Measurements from ENCODE around the gene SERPINB6.
"Not testable (repeated sequence)": the region's sequence is repeated elsewhere in the genome, so short reads cannot be mapped to it uniquely, and the experiment has no call there.

SERPINB6 gene

DNA sequence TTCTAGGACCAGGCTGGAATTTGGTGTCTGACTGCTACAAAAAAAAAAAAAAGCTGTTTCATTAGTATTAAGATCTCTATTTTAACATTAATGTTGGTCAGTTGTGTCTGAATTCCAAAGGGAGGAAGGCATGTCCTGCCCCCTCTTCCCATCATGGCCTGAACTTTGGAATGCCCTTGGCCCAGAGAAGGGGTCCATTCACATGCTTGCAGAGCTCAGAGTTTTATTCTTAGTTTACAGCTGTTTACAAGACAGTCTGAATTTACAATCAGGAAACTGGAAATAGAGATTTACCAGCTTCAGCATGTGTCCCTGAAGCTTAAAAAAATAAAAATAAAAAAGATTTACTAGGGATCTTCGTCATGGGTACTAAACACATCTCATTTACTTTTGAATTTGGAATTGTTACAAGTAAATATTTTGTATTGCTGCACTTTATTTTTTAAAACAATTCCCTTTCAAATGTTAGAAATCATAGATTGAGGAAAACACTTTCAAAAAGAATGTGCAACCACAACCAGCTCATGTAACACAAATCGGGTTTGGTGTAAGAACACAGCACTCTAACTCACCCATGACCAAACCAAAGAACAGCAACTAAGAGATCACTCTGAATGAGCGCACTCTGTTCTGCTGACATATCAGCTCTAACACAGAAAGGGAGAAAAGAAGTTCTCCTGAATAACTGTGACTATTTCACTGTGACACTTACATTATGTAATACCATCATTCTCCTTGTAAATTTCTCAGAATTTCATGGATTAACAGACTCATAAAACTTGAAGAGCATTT is 6.6 kb upstream of the SERPINB6 start:
- FAIRE-seq (no peak), DNase-seq (ENCODE audit: low spot score) (no peak)

DNA sequence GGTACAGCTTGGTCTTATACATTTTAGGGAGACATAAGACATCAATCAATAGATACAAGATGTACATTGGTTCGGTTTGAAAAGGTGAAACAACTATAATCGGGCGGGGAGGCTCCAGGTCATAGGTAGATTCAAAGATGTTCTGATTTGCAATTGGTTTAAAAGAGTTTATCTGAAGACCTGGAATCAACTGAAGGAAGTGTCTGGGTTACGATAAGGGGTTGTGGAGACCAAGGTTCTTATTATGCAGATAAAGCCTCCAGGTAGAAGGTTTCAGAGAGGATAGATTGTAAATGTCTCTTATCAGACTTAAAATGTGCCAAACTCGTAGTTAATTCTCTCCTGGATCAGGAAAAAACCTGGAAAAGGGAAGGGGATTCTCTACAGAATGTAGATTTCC is 5.9 kb upstream of the SERPINB6 start:
- no peak for DNase-seq (ENCODE audit: low spot score)
- no peak for FAIRE-seq

DNA sequence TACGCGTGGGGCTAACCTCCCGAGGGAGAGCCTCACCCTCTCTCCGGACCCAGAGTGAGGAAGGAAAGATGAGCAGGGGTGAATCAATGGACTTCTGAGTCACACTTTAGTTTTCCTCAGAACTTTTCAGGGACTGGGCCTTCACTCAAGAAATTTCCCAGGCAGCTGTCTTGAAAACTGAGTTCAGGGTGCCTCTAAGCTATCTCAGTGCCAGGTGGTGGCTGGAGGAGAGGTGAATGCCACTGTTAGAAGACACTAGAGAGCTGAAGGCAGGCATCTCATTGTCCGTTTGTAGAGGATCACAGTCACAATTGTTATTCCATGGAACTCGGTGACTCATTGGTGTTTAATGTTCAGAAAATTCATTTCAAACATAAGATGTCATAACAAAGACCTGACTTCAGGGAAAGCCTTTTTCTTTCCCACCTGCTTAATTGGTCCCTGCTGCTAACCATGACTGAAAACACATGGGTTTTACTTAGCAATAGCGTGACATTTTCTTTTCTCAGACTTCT is 5.3 kb upstream of the SERPINB6 start:
- DNase-seq (ENCODE audit: low spot score) (peak; percentile 57), FAIRE-seq (peak; percentile 16)

DNA sequence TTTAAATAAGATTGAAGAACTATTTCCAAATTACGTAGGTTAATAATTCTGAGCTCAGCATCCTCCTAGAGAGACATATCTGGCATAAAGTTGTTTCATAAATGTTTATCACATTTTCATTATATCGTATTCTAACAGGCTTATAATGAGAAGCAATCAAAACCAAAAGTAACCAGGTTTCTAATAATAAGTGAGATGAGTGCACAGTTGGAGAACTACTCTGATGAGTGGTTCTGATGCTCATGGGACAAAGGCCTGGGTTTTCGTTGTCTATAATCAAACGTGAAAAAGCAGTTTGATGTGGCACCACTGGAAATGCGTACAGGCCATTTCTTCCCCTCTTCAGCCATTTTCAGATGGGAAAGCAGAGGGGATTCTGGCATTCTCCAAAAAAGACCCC is 4.7 kb upstream of the SERPINB6 start:
- FAIRE-seq: no peak

DNA sequence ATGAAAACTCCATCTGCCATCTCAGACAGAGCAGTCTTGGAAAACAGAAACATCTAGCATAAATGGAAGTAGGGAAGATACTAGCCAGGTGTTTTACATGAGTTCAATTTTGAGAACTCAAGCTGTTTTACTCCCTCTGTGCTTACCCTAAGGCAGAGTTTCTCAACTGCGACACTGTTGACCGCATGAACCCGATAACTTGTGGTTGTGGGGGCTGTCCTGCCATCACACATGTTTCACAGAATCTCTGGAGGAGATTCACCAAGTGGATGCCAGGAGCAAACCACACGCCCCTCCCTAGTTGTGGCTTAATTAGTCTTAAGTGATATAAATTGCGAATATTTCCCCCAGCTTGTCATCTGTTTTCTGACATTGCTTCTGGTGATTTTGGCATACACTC is 2.3 kb upstream of the SERPINB6 start:
- FAIRE-seq: no peak
- DNase-seq (ENCODE audit: low spot score): no peak

More for the DNA sequence above, 4.7 kb upstream of the SERPINB6 start:
- no peak for DNase-seq (ENCODE audit: low spot score)

DNA sequence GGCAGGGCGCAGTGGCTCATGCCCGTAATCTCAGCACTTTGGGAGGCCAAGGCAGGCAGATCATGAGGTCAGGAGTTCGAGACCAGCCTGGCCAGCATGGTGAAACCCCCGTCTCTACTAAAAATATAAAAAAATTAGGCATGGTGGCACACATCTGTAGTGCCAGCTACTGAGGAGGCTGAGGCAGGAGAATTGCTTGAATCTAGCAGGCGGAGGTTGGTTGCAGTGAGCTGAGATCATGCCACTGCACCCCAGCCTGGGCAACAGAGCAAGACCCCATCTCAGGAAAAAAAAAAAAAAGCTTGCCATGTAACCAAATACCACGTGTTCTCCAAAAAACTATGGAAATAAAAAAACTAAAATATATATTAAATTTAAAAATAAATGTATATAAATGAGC is 1.8 kb upstream of the SERPINB6 start:
- not testable (repeated sequence) for DNase-seq (ENCODE audit: low spot score); FAIRE-seq

DNA sequence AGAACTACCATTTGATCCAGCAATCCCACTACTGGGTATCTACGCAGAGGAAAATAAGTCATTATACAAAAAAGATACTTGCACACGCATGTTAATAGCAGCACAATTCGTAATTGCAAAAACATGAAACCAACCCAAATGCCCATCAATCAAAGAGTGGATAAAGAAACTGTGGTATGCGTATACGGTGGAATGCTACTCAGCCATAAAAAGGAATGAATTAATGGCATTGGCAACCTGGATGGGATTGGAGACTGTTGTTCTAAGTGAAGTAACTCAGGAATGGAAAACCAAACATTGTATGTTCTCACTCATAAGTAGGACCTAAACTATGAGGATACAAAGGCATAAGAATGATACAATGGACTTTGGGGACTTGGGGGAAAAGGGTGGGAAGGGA is 1.3 kb upstream of the SERPINB6 start:
- DNase-seq (ENCODE audit: low spot score); FAIRE-seq: not testable (repeated sequence)

DNA sequence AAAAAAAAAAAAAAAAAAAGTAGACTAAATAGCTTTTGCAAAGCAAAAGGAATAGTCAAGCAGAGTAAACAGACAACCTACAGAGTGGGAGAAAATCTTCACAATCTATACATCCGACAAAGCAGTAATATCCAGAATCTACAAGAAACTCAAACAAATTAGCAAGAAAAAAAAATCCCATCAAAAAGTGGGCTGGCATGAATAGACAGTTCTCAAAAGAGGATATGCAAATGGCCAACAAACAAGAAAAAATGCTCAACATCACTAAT is 786 bp upstream of the SERPINB6 start:
- DNase-seq (ENCODE audit: low spot score); FAIRE-seq: not testable (repeated sequence)

DNA sequence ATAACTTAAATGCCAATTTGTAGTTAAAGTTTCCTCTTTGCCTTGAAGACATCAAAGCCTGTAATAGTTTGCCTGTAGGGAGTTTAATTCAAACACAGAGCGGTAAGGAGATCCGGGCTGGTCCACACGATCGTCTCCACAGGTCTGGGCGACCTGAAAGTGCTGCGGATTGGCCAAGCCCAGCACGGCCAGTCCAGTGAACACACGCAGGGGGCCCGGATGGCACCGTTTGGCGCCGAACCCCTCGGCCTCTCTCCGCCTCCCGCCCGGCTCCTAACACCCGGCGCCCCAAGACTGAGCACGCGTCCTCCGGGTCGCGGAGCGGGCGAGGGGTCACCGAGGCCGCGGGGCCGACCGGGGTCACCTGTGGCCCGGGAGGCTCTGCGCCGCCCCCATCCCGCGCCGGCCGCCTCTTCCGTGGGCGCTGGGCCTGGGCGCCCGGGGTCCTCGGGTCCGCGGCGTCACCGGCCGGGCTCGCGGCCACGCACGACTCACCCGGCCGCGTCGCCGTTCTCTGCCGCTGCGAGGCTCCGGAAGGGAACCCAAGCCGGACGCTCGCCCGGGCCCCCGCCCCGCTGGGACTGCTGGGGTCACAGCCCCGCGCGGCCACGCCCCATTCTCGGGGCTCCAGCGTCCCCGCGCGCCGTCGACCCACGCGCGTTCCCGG is 481 bp downstream of the SERPINB6 start:
- FAIRE-seq (no peak), DNase-seq (ENCODE audit: low spot score) (peak; percentile 36)

DNA sequence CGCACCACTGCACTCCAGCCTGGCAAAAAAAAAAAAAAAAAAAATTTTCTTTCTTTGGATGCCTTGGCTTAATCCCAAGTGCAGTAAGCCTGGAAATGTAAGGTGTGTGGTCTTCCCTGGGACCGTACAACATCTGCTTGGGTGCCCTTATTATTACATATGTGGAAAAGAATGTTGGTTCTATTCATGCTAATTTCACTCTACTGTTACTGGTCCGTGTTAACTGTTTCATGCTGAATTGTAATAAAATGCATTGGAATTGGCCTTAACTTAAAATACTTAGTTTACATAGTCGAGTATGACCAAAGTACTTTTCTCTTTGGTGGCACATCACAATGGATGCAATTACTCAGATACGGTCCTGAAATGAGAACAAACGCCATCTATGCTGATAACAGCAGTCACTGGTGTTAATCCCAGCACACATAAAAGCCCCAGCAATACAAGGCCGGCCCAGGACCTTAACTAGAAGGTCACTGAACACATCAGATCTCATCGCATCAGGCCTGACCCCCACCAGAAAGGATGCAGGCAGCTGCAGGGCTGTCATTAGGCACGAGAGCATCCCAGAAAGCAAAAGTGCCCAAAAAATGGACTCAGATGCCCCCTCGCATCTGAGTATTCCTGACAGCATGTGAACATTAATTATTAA is 1.2 kb downstream of the SERPINB6 start:
- FAIRE-seq: no peak
- no peak for DNase-seq (ENCODE audit: low spot score)

DNA sequence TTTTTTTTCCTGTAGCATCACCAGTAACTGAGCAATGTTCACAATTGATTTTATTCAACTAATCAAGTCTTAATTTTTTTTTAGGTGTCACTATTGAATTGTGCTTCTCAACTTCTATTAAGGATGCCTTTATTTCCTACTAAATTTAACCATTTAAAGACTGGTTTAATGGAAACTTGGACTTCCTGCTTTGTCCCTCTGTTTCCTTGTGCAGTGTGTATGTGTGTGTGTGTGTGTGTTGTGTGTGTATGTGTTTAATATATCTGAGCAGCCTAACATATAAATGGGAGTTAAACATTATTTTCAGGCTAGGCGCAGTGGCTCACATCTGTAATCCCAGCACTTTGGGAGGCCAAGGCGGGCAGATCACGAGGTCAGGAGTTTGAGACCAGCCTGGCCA is 1.8 kb downstream of the SERPINB6 start:
- DNase-seq (ENCODE audit: low spot score) (no peak), FAIRE-seq (no peak)

DNA sequence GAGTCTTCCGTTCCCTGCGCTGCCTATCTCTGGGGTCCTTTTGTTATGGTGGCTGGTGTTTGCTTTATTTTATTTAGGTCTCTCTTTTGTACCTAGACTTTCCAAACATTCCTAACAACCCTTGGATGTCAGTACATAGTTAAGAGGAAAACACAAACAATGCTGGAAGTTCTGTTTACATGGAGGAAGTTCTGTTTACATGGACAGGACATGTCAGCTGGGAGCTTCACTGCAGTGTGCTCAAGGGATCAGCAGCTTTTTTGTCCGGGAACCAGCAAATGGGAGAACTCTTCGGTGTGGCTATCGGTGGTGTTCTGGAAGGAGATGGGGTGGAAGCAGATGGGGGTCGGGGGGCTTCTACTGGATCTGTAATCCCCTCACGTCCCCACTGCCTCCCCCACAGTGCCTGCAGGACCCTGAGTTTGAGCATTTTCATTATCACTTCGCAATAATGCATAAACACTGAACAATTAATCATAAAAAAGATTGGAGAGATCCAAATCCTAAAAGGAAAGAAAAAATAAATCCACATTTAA is 2.7 kb downstream of the SERPINB6 start:
- FAIRE-seq: no peak
- DNase-seq (ENCODE audit: low spot score): no peak

DNA sequence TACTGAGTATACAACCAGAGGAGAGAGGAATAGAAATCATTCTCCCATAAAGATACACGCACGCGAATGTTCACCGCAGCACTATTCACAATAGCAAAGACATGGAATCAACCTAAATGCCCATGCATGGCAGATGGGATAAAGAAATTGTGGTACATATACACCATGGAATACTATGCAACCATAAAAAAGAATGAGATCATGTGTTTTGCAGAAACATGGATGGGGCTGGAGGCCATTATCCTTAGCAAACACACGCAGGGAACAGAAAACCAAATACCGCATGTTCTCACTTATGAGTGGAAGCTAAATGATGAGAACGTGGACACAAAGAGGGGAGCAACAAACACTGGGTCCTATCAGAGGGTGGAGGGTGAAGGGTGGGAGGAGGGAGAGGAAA is 3.4 kb downstream of the SERPINB6 start:
- DNase-seq (ENCODE audit: low spot score) (no peak), FAIRE-seq (no peak)

DNA sequence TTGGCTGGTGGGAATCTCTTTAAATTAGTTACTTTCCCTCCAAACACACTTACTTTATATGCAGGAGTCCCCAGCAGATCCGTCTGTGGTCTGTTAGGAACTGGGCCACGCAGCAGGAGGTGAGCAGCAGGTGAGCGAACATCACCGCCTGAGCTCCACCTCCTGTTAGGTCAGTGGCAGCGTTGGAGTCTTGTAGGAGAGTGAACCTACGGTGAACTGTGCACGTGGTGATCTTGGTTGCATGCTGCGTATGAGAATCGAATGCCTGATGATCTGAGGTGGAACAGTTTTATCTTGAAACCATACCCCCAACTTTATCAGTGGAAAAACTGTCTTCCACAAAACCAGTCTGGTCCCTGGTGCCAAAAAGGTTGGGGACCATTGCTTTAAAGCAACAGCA is 5.0 kb downstream of the SERPINB6 start:
- FAIRE-seq (no peak), DNase-seq (ENCODE audit: low spot score) (no peak)

DNA sequence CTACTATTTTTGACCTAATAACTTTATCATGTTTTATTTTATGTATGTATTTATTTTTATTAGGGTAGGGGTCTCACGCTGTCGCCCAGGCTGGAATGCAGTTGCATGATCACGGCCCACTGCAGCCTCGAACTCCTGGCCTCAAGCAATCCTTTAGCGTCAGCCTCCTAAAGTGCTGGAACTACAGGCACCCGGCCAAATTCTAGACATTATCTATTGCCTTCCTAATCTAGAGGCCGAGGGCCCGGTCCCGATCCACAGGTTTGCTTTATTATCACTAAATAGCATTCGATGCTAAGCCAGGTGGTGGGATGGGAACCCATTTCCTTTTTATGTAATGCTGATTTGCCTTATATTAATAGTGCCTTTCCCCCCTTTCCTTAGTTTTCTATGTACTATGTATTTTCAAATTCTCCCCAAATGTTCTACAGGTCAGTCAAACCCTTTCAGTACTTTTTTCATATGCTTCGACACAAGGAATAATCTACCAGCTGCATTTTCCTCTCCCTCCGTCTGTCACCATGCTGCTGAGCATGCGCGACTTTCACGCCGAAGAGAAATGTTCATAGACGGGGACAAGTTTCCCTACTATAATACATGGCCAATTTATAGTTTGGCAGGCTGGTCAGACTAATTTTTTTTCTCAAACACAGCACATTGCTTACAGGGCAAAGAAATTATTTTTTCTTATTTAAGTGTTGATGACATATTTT is 6.4 kb downstream of the SERPINB6 start:
- DNase-seq (ENCODE audit: low spot score) (no peak), FAIRE-seq (no peak)

DNA sequence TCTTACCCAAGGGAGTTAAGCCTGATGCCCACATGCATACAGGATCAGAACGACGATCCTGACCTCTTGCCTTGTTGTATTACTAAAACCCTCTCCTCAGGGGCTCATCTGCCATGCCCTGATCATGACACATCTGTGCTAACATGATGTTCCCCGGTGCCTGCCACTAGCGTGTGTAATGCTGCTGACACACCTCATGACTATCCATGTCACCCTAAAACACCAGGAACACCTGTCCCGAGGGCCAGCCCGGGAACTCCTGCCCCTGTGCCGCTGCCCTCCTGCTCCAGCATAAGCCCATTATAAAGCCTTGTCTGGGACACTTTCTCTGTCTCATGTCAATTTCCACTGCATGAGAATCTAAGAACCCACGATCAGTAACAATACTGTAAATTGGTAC is 7.6 kb downstream of the SERPINB6 start:
- DNase-seq (ENCODE audit: low spot score) (no peak), FAIRE-seq (no peak)

DNA sequence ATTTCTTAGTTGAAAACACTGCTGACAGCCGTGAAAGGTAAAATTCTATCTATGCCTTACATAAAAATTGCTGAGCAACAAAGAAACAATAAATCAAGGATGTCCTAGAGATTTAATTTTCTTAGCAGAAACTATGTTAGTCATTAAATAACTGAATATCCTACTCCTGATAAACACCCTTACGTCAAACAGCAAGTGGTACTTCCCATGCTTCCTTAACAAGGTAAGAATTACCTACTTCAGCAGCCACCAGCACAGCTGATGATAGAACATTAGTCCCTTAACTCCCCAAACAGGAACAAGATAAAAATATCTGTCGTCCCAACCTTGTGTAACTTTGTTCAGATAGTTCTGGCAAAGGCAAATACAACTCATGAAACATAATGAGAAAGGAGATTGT is 8.7 kb downstream of the SERPINB6 start:
- no peak for FAIRE-seq
- DNase-seq (ENCODE audit: low spot score): no peak

DNA sequence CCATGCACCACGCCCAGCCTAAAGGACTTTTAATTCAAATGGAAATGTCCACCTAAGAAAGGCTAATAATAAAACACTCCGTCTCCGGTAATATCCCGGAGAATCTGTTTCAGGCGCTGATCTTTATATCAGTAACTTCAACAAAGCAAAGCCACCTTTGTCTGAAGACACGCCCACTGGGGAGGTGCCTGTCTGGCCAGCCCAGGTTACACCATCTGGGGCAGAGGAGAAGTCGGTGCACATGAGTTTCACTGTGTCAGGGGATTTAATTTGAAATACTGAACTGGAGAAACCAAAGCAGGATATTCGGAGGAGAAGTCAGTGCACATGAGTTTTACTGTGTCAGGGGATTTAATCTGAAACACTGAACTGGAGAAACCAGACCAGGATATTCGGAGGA is 9.4 kb downstream of the SERPINB6 start:
- FAIRE-seq (no peak), DNase-seq (ENCODE audit: low spot score) (no peak)

DNA sequence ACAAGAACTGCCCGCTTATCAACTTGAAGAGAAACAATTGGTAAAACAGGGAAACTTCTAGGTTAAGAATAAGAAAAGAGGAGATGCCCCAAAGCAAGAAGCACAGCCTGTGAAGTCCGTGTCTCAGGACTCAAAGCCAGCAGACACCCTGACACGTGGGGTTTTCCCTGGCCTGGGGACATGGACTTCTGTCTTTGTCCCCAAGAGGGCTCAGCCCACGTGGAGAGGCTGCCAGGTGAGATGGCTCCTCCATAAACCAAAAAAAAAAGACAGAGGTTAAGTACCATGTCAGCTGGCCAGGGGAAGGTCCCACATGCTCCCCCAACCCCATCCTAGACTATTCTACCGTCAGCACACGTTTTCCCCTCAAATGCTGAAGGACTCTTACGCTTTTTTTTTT is 9.9 kb downstream of the SERPINB6 start:
- FAIRE-seq (no peak), DNase-seq (ENCODE audit: low spot score) (no peak)

DNA sequence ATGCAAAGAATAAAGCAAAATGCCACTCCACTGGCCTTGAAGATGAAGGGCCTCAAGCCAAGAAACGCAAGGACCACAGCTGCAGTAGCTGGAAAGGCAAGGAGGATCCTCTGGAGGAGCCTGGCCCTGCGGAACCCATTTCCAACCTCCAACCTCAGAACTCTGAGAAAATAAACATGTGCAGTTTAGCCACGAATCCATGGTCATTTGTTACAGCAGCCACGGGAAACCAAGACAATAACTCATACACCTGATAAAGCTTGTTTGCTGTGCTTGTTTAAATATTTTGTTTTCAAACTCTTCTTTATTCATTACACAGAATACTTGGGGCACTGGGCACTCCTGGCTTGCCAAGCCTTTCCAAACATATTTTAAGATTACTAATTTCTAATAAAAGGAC is 10.4 kb downstream of the SERPINB6 start:
- DNase-seq (ENCODE audit: low spot score): no peak
- FAIRE-seq: no peak

DNA sequence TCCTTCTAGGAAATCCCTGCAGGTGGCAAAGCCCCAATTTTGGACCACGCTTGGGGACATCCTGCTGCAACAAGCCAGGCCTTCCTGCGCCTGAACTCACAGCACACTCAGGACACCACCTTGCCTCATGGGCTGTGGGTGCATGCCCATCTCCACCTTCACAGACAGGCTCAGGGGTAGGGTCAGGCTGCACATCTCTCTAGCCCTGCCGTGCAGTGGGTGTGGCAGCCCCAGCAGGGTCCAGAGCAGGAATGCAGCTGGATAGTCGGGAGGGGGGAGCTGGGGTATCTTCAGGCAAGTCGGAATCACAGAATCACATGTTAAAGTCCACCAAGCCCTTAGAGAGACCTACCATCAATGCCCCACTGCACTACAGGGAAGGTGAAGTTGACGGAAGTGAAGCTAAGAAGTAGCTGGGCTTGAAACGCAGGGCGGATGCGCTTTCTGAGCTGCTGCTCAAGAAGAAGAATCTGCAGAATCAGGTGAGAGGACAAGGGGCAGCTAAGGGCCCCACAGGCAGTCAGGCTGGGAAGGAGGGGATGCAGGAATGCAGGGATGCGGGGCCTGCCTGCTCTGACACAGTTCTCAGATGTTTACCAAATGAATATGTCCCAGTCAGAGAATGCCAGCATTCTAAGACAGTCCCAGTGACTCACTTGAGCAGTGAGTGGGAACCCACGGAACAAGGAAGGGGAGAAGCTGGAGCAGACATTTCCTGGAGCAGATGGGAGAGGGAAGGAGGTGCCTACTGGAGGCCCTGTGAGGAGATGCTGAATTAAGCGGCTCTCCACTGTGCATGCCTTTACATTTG is 11.3 kb downstream of the SERPINB6 start:
- peak; percentile 57 for FAIRE-seq
- peak; percentile 71 for DNase-seq (ENCODE audit: low spot score)

Data from RCC 7860 (cell line).